Measurements from ENCODE around the gene DEFB125. TPM values are rescaled to one million over a fixed set of nuclear protein-coding genes. Genes with fewer than 3 reads are reported as not detected.

The DEFB125 gene
- total RNA-seq (under 1 TPM in 1 of 2 donors, not detected in 1; 0.25 TPM), polyA plus RNA-seq (ENCODE audit: insufficient read depth, low read depth, low replicate concordance) (0.67 TPM)
- long read RNA-seq, donor 1 = 0 reads
- long read RNA-seq, donor 2 = 0 reads

GRCh38 chr20:87401-87800 lies at the start of gene DEFB125:
DEFB125 (plus strand) TSS chr20:87672; CDS start chr20:87710, 38 bp downstream.
- intact Hi-C loops (cut with DNase I; ENCODE audit: low total_unique reads) = no loop called here
- no peak for TF ChIP-seq POLR2A (IDR thresholded peaks at IDR 0.05)
- TF ChIP-seq, protein P1, sequence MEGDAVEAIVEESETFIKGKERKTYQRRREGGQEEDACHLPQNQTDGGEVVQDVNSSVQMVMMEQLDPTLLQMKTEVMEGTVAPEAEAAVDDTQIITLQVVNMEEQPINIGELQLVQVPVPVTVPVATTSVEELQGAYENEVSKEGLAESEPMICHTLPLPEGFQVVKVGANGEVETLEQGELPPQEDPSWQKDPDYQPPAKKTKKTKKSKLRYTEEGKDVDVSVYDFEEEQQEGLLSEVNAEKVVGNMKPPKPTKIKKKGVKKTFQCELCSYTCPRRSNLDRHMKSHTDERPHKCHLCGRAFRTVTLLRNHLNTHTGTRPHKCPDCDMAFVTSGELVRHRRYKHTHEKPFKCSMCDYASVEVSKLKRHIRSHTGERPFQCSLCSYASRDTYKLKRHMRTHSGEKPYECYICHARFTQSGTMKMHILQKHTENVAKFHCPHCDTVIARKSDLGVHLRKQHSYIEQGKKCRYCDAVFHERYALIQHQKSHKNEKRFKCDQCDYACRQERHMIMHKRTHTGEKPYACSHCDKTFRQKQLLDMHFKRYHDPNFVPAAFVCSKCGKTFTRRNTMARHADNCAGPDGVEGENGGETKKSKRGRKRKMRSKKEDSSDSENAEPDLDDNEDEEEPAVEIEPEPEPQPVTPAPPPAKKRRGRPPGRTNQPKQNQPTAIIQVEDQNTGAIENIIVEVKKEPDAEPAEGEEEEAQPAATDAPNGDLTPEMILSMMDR (IDR thresholded peaks at IDR 0.05) = no peak
- Histone ChIP-seq H3K36me3 (ENCODE audit: low read depth, missing control alignments) (no peaks in the 10 kb centered on the region), H3K27me3 (no peaks in the 10 kb centered on the region), H3K27ac (no peak within 1 kb of the TSS), H3K9me3 (no peaks in the 10 kb centered on the region), H3K4me1 (no peaks in the 10 kb centered on the region), H3K4me3 (no peak within 1 kb of the TSS)
- DNase-seq = no peak
- 64 to 73% methylated on average over 3 of the region's 3 CpGs for WGBS, 2 donors

DNA sequence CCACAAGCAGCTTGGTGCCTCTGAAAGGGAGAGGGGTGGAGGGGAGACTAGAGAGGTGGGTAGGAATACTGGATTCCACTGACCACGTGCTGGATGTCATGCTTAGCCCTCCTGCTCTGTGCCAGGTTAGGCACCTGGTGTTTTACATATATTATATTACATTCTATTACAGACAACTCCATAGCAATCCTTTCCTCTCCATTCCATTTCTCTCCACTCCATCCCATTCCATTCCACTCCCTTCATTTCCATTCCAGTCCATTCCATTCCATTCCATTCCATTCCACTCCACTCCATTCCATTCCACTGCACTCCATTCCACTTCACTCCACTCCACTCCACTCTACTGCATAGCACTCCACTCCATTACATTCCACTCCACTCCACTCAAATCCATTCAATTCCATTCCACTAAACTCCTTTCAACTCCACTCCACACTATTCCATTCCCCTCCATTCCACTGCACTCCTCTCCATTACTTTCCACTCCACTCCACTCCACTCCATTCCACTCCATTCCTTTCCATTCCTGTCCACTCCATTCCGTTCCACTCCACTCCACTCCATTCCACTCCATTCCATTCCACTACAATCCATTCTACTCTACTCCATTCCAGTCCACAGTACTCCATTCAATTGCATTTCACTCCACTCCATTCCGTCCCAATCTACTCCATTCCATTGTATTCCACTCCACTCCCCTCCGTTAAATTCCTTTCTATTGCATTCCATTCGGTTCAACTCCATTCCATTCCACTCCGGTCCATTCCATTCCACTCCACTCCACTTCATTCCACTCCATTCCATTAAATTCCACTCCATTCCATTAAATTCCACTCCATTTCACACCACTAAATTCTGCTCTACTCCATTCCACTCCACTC lies 27.2 kb upstream of the DEFB125 start:
- intact Hi-C loops (cut with DNase I; ENCODE audit: low total_unique reads) = no loop called here
- no peaks in the 10 kb centered on the region for H3K36me3 ChIP-seq (ENCODE audit: low read depth, missing control alignments)
- no peaks in the 10 kb centered on the region for H3K4me1 ChIP-seq
- H3K4me3 ChIP-seq = no peak overlapping the region
- no peaks in the 10 kb centered on the region for H3K27me3 ChIP-seq
- TF ChIP-seq, protein P1 (IDR thresholded peaks at IDR 0.05) = no peak
- no peak for TF ChIP-seq POLR2A (IDR thresholded peaks at IDR 0.05)
- DNase-seq = no peak
- H3K27ac ChIP-seq = no peak overlapping the region
- no peaks in the 10 kb centered on the region for H3K9me3 ChIP-seq
- WGBS, 2 donors = 56 to 61% methylated on average over 6 of the region's 6 CpGs

- no peak for DNase-seq
- H3K4me1 ChIP-seq = no peaks in the 10 kb centered on the region
- WGBS, 2 donors = 93 to 94% methylated on average over 1 of the region's 1 CpG
Measured at GRCh38 chr20:61230-61629, 26.2 kb upstream of the DEFB125 start.

GRCh38 chr20:61757-62156 lies 25.7 kb upstream of the DEFB125 start:
- Histone ChIP-seq H3K4me1 (no peaks in the 10 kb centered on the region), H3K36me3 (ENCODE audit: low read depth, missing control alignments) (no peaks in the 10 kb centered on the region), H3K9me3 (no peaks in the 10 kb centered on the region), H3K27ac (no peak overlapping the region), H3K4me3 (no peak overlapping the region), H3K27me3 (no peaks in the 10 kb centered on the region)
- DNase-seq = no peak
- intact Hi-C loops (cut with DNase I; ENCODE audit: low total_unique reads) = no loop called here
- no peak for TF ChIP-seq POLR2A (IDR thresholded peaks at IDR 0.05)
- TF ChIP-seq, protein P1 (IDR thresholded peaks at IDR 0.05) = no peak
- WGBS, 2 donors = 59 to 69% methylated on average over 5 of the region's 5 CpGs

More at GRCh38 chr20:61230-61629, 26.2 kb upstream of the DEFB125 start:
- intact Hi-C loops (cut with DNase I; ENCODE audit: low total_unique reads) = no loop called here
- Histone ChIP-seq H3K9me3 (no peaks in the 10 kb centered on the region), H3K27me3 (no peaks in the 10 kb centered on the region), H3K4me3 (no peak overlapping the region), H3K27ac (no peak overlapping the region), H3K36me3 (ENCODE audit: low read depth, missing control alignments) (no peaks in the 10 kb centered on the region)
- TF ChIP-seq POLR2A (IDR thresholded peaks at IDR 0.05) = no peak
- TF ChIP-seq, protein P1 (IDR thresholded peaks at IDR 0.05) = no peak

Data from testis (tissue), 5 donors.